ENCODE results near the gene BBIP1.

The BBIP1 gene

DNA sequence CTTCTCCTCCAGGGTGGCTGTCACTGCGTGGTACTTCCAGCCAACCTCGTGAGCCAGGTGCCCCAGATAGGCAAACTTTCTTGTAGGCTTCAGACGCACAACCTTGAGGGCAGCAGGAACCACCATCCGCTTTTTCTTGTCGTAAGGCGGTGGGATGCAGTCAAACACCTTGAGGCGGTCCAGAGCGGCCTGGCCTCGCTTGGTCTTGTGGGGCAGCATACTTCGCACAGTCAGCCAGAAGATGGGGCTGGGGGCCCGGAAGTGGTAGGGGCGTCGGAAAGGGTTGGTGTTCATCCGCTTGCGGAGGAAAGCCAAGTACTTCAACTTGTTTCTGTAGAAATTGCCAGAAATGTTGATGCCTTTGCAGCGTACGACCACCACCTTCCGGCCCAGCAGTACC lies 17.8 kb upstream of the BBIP1 start:
- Histone ChIP-seq H3K27me3 (ENCODE audit: insufficient read depth, low read length, poor library complexity) (no peaks in the 10 kb centered on the region), H3K79me2 (ENCODE audit: insufficient read depth, low read length) (peaks cover 100% of the 10 kb centered on the region)
- TF ChIP-seq EZH2 (IDR thresholded peaks at IDR 0.05; ENCODE audit: borderline replicate concordance, low read depth, low read length, severe bottlenecking), result no peak
- TF ChIP-seq, protein P1, sequence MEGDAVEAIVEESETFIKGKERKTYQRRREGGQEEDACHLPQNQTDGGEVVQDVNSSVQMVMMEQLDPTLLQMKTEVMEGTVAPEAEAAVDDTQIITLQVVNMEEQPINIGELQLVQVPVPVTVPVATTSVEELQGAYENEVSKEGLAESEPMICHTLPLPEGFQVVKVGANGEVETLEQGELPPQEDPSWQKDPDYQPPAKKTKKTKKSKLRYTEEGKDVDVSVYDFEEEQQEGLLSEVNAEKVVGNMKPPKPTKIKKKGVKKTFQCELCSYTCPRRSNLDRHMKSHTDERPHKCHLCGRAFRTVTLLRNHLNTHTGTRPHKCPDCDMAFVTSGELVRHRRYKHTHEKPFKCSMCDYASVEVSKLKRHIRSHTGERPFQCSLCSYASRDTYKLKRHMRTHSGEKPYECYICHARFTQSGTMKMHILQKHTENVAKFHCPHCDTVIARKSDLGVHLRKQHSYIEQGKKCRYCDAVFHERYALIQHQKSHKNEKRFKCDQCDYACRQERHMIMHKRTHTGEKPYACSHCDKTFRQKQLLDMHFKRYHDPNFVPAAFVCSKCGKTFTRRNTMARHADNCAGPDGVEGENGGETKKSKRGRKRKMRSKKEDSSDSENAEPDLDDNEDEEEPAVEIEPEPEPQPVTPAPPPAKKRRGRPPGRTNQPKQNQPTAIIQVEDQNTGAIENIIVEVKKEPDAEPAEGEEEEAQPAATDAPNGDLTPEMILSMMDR (IDR thresholded peaks at IDR 0.05; ENCODE audit: borderline replicate concordance, extremely low read depth, low read length, poor library complexity, severe bottlenecking), result no peak

DNA sequence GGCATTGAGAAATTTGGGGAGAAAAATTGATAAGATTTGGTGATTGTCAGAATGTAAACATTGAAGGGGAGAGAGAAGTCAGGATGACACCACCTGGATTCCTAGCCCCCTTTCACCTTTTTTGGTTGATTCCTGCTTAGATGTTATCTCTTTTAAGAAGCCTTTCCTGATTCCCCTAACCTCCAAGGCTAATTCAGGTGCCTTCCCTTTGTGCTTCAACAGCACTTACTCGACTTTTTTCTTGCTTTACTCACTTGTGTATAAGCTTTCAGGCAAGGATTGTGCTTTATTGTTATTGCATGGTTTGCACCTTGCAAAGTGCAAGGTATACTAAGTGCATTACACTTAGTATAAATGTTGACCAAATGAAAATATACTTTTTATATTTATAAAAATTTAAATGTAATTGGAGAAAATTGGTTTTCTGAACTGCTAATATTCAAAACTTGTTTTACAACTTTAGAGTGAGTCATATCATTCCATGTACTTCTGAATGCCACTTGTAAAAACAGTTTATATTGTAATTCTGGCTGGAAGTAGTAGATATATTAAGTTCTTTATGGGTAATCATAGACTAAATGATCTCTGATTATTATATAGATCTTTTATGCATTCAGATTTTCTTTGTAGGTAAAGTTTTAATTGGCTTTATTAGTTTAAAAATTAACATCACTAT lies 13.7 kb upstream of the BBIP1 start:
- no peak overlapping the region for H3K4me3 ChIP-seq (ENCODE audit: low read depth in 1 of 2, low read length in 2 of 2)
- no peak overlapping the region for H3K27ac ChIP-seq (ENCODE audit: low read length)
- peaks cover 3% of the 10 kb centered on the region; the same call in 1 of the 2 replicates for H3K36me3 ChIP-seq (ENCODE audit: insufficient read depth, low read length)
- ATAC-seq (ENCODE audit: insufficient read depth, low read depth), result no peak
- DNase-seq, result no peak
- H3K27me3 ChIP-seq (ENCODE audit: insufficient read depth, low read length, poor library complexity), result no peaks in the 10 kb centered on the region
- no peak overlapping the region for H2AFZ ChIP-seq (ENCODE audit: low read depth, low read length)
- TF ChIP-seq EZH2 (IDR thresholded peaks at IDR 0.05; ENCODE audit: borderline replicate concordance, low read depth, low read length, severe bottlenecking), result no peak
- TF ChIP-seq, protein P1 (IDR thresholded peaks at IDR 0.05; ENCODE audit: borderline replicate concordance, extremely low read depth, low read length, poor library complexity, severe bottlenecking), result no peak
- H3K9ac ChIP-seq (ENCODE audit: low read depth, low read length), result no peak overlapping the region
- peaks cover 100% of the 10 kb centered on the region for H3K79me2 ChIP-seq (ENCODE audit: insufficient read depth, low read length)
- no peaks in the 10 kb centered on the region for H3K9me3 ChIP-seq (ENCODE audit: insufficient read depth, low read length, severe bottlenecking)
- no peak overlapping the region for H3K4me2 ChIP-seq (ENCODE audit: insufficient read depth, low read length)
- H3K4me1 ChIP-seq (ENCODE audit: insufficient read depth, low read length), result no peaks in the 10 kb centered on the region
- peaks cover 72% of the 10 kb centered on the region for H4K20me1 ChIP-seq (ENCODE audit: insufficient read depth, low read length)

More for the DNA sequence above, 17.8 kb upstream of the BBIP1 start:
- Histone ChIP-seq H3K9me3 (ENCODE audit: insufficient read depth, low read length, severe bottlenecking) (no peaks in the 10 kb centered on the region), H3K27ac (ENCODE audit: low read length) (no peak overlapping the region), H3K4me2 (ENCODE audit: insufficient read depth, low read length) (no peak overlapping the region), H4K20me1 (ENCODE audit: insufficient read depth, low read length) (peaks cover 54% of the 10 kb centered on the region), H3K4me3 (ENCODE audit: low read depth in 1 of 2, low read length in 2 of 2) (no peak overlapping the region), H3K4me1 (ENCODE audit: insufficient read depth, low read length) (no peaks in the 10 kb centered on the region), H2AFZ (ENCODE audit: low read depth, low read length) (no peak overlapping the region), H3K9ac (ENCODE audit: low read depth, low read length) (no peak overlapping the region), H3K36me3 (ENCODE audit: insufficient read depth, low read length) (peaks cover 3% of the 10 kb centered on the region; the same call in 1 of the 2 replicates)
- ATAC-seq (ENCODE audit: insufficient read depth, low read depth) (no peak), DNase-seq (no peak)

DNA sequence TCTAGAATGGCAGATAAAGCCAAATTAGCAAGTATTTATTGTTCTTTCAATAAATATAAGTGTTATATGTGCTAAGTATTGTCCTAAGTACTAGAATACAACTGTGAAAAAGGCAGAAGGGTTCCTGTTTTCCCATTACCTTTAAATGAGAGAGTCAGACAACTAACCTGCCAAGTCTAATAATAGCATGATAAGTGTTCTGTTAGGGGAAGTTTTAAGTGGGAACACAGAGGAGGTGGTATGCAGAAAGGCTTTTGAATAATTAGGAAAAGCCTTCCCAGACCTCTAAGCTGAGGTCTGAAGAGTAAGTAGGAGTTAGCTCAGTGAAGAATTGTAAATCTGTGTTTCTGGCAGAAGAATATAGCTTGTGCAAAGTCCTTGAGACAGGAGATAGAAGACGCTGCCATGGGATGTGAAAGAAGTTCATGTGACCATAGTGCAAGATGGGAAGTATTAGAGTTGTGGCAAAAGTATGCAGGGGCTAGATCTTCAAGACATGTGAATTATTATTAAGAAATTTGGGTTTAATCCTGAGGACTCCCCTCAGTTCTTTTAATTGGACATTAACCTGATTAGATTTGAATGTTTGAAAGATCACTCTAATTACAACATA lies 12.9 kb upstream of the BBIP1 start:
- H3K79me2 ChIP-seq (ENCODE audit: insufficient read depth, low read length), result peaks cover 100% of the 10 kb centered on the region
- peaks cover 3% of the 10 kb centered on the region; the same call in 1 of the 2 replicates for H3K36me3 ChIP-seq (ENCODE audit: insufficient read depth, low read length)
- H3K9me3 ChIP-seq (ENCODE audit: insufficient read depth, low read length, severe bottlenecking), result no peaks in the 10 kb centered on the region
- no peak for DNase-seq
- TF ChIP-seq, protein P1 (IDR thresholded peaks at IDR 0.05; ENCODE audit: borderline replicate concordance, extremely low read depth, low read length, poor library complexity, severe bottlenecking), result no peak
- TF ChIP-seq EZH2 (IDR thresholded peaks at IDR 0.05; ENCODE audit: borderline replicate concordance, low read depth, low read length, severe bottlenecking), result no peak
- no peaks in the 10 kb centered on the region for H3K27me3 ChIP-seq (ENCODE audit: insufficient read depth, low read length, poor library complexity)
- H3K27ac ChIP-seq (ENCODE audit: low read length), result no peak overlapping the region
- no peaks in the 10 kb centered on the region for H3K4me1 ChIP-seq (ENCODE audit: insufficient read depth, low read length)
- no peak for ATAC-seq (ENCODE audit: insufficient read depth, low read depth)
- H3K4me2 ChIP-seq (ENCODE audit: insufficient read depth, low read length), result no peak overlapping the region
- no peak overlapping the region for H3K4me3 ChIP-seq (ENCODE audit: low read depth in 1 of 2, low read length in 2 of 2)
- peaks cover 74% of the 10 kb centered on the region for H4K20me1 ChIP-seq (ENCODE audit: insufficient read depth, low read length)
- no peak overlapping the region for H3K9ac ChIP-seq (ENCODE audit: low read depth, low read length)
- H2AFZ ChIP-seq (ENCODE audit: low read depth, low read length), result no peak overlapping the region

All from DND-41 (cell line).